ENCODE data around the gene SLC47A2. TPM values are rescaled to one million over a fixed set of nuclear protein-coding genes. Genes with fewer than 3 reads are reported as not detected.

Gene SLC47A2
- total and polyA plus RNA-seq, 2 experiments from 2014 or later = not detected

DNA sequence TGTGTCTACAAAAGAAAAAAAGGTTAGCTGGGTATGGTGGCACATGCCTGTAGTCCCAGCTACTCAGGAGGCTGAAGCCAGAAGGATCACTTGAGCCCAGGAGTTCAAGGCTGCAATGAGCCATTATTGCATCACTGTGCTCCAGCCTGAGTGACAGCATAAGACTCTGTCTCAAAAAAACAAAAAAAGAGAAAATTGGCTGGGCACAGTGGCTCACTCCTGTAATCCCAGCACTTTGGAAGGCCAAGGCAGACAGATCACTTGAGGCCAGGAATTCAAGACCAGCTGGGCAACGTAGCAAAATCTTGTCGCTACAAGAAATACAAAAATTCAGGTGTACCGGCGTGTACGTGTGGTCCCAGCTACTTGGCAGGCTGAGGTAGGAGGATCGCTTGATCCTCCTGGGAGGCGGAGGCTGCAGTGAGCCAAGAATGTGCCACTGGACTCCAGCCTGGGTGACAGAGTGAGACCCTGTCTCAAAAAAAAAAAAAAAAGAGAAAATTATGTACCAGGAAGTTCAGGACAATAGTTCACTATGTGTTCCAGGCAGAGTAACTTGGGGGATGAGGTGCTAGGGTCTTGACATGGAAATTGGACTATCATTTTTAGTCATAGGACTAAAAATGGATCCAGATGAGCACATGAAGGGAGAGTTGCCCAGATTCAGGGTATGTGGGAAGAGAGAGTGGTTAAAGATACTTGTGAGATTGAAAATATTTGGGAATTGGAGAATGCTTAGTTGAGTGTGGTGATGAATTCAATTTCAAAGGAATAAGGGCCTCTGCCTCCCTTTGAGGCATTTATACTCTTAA lies 56.8 kb downstream of the SLC47A2 start:
- no peak for ATAC-seq
- peaks cover 13% of the 10 kb centered on the region for H3K36me3 ChIP-seq (ENCODE audit: insufficient read depth)

More for the DNA sequence above, 56.8 kb downstream of the SLC47A2 start:
- H3K4me3 Mint-ChIP-seq = no peak overlapping the region
- no peak overlapping the region for H3K27ac ChIP-seq (ENCODE audit: low read depth)
- no peaks in the 10 kb centered on the region for H3K27me3 Mint-ChIP-seq (ENCODE audit: insufficient read depth, low read depth, poor library complexity)
- peaks cover 59% of the 10 kb centered on the region for H3K36me3 Mint-ChIP-seq (ENCODE audit: low read depth)
- no peaks in the 10 kb centered on the region for H3F3A ChIP-seq (replicated peaks; ENCODE audit: low read depth)
- peaks cover 16% of the 10 kb centered on the region; the same call in 1 of the 2 replicates for H3K4me1 ChIP-seq (ENCODE audit: insufficient read depth)
- no peaks in the 10 kb centered on the region for H3K27me3 ChIP-seq (ENCODE audit: insufficient read depth)
- H3K4me3 ChIP-seq = no peak overlapping the region
- H3K4me1 Mint-ChIP-seq = peaks cover 13% of the 10 kb centered on the region; the same call in 2 of the 3 replicates
- H3K4me2 ChIP-seq = no peak overlapping the region
- H3K9me2 ChIP-seq (ENCODE audit: insufficient read depth) = 0 out of 2 replicates have a peak, but pooled peaks cover 4% of the 10 kb centered on the region
- peaks cover 4% of the 10 kb centered on the region for H4K20me1 ChIP-seq (replicated peaks; ENCODE audit: insufficient read depth)
- H3K79me2 ChIP-seq (replicated peaks; ENCODE audit: insufficient read depth) = peaks cover 22% of the 10 kb centered on the region
- TF ChIP-seq CREB1 (CRISPR knock-in tag; IDR thresholded peaks at IDR 0.05; ENCODE audit: low read depth) (no peak), JUNB (IDR thresholded peaks at IDR 0.05; ENCODE audit: unreplicated experiment) (no peak), REST (IDR thresholded peaks at IDR 0.05; ENCODE audit: unreplicated experiment) (no peak), ZNF331 (CRISPR knock-in tag; IDR thresholded peaks at IDR 0.05; ENCODE audit: low read depth) (no peak), STAT1 (IDR thresholded peaks at IDR 0.05; ENCODE audit: unreplicated experiment) (no peak), EZH2phosphoT487 (IDR thresholded peaks at IDR 0.05; ENCODE audit: unreplicated experiment) (no peak), EZH2 (IDR thresholded peaks at IDR 0.05; ENCODE audit: low read depth, unreplicated experiment) (no peak)
- TF ChIP-seq, protein P1, sequence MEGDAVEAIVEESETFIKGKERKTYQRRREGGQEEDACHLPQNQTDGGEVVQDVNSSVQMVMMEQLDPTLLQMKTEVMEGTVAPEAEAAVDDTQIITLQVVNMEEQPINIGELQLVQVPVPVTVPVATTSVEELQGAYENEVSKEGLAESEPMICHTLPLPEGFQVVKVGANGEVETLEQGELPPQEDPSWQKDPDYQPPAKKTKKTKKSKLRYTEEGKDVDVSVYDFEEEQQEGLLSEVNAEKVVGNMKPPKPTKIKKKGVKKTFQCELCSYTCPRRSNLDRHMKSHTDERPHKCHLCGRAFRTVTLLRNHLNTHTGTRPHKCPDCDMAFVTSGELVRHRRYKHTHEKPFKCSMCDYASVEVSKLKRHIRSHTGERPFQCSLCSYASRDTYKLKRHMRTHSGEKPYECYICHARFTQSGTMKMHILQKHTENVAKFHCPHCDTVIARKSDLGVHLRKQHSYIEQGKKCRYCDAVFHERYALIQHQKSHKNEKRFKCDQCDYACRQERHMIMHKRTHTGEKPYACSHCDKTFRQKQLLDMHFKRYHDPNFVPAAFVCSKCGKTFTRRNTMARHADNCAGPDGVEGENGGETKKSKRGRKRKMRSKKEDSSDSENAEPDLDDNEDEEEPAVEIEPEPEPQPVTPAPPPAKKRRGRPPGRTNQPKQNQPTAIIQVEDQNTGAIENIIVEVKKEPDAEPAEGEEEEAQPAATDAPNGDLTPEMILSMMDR (conservative IDR thresholded peaks at IDR 0.05; ENCODE audit: low read depth in 2 of 2) = no peak
- no peak overlapping the region for H2AFZ ChIP-seq
- no peak overlapping the region for H3K27ac Mint-ChIP-seq
- H3K9me3 Mint-ChIP-seq = peaks cover 12% of the 10 kb centered on the region
- DNase-seq (ENCODE audit: low spot score) = no peak
